NCI-H1105 (cell line): Measurements from ENCODE around the gene TRIM37.
"Not testable (repeated sequence)": the region's sequence is repeated elsewhere in the genome, so short reads cannot be mapped to it uniquely, and the experiment has no call there.

ENCODE experiments used
- DNase-seq: peaks from one replicate; lab custom pipeline; 2025; lab: John Stamatoyannopoulos, UW

TRIM37 gene

GRCh38 chr17:59106463-59107305 lies at the start of gene TRIM37:
Gene TRIM37, minus strand, starts transcription at chr17:59106880. Its CDS starts 419 bp downstream, at chr17:59106461.
- DNase-seq = peak; percentile 97

GRCh38 chr17:59155439-59156177 lies 48.9 kb upstream of the TRIM37 start, which contains the start of gene PRR11:
Gene PRR11, plus strand, starts transcription at chr17:59155746. Its CDS starts 14,007 bp downstream, at chr17:59169753.
- DNase-seq = peak; percentile 100

GRCh38 chr17:59154721-59155438 lies 48.2 kb upstream of the TRIM37 start, which contains the start of gene SKA2:
Gene SKA2, minus strand, starts transcription at chr17:59155186. Its CDS starts 23 bp downstream, at chr17:59155163.
- DNase-seq = peak; percentile 100

GRCh38 chr17:59154292-59154720 lies 47.6 kb upstream of the TRIM37 start:
- peak; percentile 50 for DNase-seq

- DNase-seq = no peak
Measured at GRCh38 chr17:59152925-59153324, 46.2 kb upstream of the TRIM37 start.

GRCh38 chr17:59151591-59151990 lies 44.9 kb upstream of the TRIM37 start:
- DNase-seq = no peak

DNA sequence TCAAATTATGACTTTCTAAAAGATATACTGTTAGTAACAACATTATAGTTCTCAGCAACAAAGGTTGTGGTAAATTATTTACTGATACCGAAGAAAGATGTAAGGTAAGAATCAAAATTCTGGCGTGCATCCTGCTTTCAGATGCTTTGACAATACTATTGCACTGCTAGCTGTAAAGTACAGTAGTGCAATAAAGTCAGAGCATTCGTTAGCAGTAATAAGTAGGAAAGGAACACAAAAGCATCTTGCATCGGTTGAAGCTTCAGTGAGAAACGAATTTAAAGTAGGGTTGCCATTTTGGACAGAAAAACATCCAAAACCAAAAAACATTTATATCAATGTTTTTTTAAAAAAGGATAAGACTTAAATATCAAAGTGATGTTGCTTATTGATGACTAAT lies 44.3 kb upstream of the TRIM37 start:
- DNase-seq = no peak

- no peak for DNase-seq
Measured at GRCh38 chr17:59149841-59150511, 43.3 kb upstream of the TRIM37 start.

DNA sequence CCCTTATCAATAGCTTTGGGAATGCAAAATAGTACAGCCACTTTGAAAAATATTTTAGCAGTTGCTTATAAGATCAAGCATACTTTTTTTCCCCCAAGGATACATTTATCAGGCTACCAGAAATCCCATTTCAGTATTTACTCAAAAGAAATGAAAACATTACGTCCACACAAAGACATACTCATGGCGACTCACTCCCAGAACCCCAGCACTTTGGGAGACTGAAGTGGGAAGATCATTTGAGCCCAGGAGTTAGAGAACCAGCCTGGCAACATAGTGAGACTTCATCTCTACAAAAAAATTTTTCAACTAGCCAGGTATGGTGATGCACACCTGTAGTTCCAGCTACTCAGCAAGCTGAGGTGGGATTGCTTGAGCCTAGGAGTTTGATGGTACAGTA lies 42.4 kb upstream of the TRIM37 start:
- no peak for DNase-seq

DNA sequence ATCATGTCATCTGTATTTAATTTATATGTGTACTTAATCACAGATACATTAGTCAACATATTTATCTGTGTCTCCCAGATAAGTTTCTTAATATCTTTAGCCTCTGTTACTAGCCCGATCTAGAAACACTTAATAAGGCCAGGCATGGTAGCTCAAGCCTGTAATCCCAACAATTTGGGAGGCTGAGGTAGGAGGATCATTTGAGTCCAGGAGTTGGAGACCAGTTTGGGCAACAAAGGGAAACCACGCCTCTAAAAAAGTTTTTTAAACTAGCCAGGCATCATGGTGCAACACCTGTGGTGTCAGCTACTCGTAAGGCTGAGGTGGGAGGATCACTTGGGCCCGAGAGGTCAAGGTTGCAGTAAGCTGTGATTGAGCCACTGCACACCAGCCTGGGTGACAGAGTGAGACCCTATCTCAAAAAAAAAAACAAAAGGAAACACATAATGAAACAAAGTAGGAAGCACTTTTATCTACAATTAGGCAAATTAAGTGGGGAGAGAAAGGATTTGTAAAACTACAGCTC lies 39.0 kb upstream of the TRIM37 start:
- no peak for DNase-seq

- no peak for DNase-seq
Measured at GRCh38 chr17:59141860-59142259, 35.2 kb upstream of the TRIM37 start.

DNA sequence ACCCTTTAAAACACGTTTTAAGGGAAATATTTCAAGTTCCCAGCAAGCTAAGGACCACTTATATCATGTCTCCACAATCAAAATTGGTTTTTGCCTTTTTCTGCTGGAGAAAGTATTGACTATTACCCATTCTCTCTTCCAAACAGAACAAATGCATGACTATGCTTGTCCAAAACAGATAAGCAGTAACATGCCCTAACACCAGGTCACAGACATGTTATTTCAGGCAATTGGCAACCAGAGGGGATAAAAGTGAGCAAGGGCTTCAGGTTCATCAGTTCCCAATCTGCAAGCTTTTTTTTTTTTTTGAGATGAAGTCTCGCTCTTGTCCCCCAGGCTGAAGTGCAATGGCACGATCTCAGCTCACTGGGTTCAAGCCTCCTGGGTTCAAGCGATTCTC lies 33.3 kb upstream of the TRIM37 start:
- no peak for DNase-seq

- not testable (repeated sequence) for DNase-seq
Measured at GRCh38 chr17:59138339-59138738, 31.7 kb upstream of the TRIM37 start.

- no peak for DNase-seq
Measured at GRCh38 chr17:59131131-59131530, 24.5 kb upstream of the TRIM37 start.

DNA sequence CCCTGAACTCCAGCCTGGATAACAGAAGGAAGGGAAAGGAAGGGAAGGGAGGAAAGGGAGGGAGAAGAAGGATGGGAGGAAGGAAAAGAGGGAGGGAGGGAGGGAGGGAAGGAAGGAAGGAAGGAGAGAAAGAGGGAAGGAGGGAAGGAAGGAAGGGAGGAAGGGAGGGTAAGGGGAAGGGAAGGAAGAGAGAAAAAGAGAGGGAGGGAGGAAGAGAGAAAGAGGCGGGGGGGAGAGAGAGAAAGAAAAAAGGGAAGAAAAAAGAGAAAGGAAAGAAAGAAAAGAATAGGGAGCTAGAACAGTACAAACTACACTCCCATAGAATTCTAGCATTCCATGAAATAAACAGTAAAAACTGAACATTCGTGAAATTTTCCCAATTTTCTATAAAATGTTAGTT lies 23.1 kb upstream of the TRIM37 start:
- no peak for DNase-seq

- no peak for DNase-seq
Measured at GRCh38 chr17:59126809-59127417, 20.2 kb upstream of the TRIM37 start.

- no peak for DNase-seq
Measured at GRCh38 chr17:59124665-59125064, 18.0 kb upstream of the TRIM37 start.

DNA sequence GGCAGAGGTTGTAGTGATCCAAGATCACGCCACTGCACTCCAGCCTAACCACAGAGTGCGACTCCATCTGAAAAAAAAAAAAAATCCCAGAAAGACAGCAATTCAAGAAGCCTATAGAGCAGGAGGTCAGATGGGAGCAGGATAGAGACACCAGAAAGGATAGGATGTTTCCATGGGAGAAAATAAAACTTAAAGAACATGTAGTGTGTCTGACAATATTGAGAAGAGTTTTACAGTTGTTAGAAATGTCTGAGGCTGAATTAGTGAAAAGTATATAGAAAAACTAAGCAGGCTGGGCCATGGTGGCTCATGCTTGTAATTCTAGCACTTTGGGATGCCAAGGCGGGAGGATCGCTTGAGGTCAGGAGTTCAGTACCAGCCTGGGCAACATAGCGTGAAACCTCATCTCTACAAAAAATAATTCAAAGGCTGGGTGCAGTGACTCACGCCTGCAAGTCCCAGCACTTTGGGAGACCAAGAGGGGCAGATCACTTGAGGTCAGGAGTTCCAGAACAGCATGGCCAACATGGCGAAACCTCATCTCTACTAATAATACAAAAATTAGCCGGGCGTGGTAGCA lies 15.3 kb upstream of the TRIM37 start:
- no peak for DNase-seq

GRCh38 chr17:59115474-59115873 lies 8.8 kb upstream of the TRIM37 start:
- DNase-seq = no peak

DNA sequence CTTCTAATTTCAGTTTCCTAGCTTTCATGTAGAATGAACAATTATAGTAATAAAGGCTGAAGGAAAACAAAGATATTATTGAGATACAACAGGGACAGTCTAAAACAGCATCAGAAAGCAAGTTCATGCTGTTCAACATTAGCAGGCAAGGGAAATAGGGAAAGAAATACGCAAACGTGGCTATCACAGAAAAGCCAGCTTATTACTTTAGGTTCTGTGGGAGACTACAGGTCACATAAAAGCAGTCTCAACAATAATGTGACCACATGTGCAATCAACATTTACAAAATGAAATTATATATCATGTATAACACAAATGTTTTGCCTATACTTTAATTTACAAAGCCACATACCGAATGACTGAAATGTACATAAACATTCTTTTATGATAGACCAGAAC lies 4.9 kb upstream of the TRIM37 start:
- no peak for DNase-seq

DNA sequence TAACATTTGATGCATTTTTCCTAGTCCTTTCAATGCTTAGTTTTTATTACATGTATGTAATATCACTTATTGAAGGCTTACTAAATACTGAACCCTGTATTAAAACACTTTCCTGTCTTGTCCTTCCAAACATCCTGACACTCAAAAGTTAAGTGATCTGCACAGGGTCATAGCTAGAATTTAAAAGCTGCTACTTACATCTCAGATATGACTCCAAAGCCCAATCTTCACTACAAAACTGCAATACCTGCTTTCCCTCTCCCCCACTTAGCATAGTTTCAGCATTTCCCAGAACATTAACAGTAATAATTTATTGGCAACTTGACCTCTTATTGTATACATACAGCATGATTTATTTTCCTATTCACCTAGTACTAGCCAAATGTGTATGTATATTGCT lies 4.3 kb upstream of the TRIM37 start:
- DNase-seq = no peak
